Activated CD8-positive, alpha-beta memory T cell treated with anti-CD3 and anti-CD28 coated beads for 24 hours (primary cell): ENCODE data around the gene SMAP1.

Source experiments
- DNase-seq: peaks from one replicate; pipeline ENCODE4 v3.0.0-alpha.2; 2020

Gene SMAP1

GRCh38 chr6:70667711-70668498, at the start of gene SMAP1:
Gene SMAP1, plus strand, starts transcription at chr6:70667883. Its CDS starts 141 bp downstream, at chr6:70668024.
- DNase-seq, result peak; percentile 97

DNA sequence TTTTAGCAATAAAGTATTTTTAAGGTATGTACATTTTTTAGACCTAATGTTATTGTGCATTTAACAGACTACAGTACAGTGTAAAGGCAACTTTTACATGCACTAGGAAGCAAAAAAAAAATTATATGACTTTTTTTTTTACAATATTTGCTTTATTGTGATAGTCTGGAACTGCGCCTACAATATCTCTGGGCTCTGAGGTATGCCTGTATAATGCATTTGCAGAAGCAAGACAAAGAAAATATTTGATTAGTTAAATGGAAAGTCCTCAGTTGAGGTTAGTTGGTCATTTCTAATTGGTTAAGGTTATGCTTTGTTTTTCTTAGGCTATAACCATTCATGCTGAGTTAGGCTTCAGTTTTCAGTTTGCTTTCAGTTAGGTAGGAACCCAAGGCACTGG, 46.9 kb upstream of the SMAP1 start:
- DNase-seq, result no peak

GRCh38 chr6:70622461-70622860, 45.2 kb upstream of the SMAP1 start:
- DNase-seq, result no peak

GRCh38 chr6:70625436-70625835, 42.2 kb upstream of the SMAP1 start:
- DNase-seq, result no peak

- DNase-seq, result no peak
Measured at GRCh38 chr6:70627500-70628254, 40.0 kb upstream of the SMAP1 start.

DNA sequence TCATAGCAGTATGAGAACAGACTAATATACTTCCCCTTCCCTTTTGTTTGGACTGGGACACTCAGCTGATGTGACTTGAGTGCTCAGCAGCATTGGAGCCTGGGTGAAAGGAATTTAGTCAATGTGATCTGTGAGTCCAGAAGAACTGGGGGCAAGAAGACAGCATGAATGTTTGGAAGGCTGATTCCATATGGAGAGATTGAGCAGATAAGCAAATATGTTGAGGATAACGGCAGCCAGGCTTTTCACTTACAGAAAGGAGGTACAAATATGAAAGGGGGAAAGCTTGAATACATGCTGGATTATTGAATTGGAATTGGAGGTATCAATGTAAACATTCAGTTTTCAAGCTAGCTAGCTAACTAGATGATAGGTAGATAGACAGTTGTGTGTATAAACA, 37.8 kb upstream of the SMAP1 start:
- no peak for DNase-seq

GRCh38 chr6:70633870-70634269, 33.8 kb upstream of the SMAP1 start:
- DNase-seq, result no peak

DNA sequence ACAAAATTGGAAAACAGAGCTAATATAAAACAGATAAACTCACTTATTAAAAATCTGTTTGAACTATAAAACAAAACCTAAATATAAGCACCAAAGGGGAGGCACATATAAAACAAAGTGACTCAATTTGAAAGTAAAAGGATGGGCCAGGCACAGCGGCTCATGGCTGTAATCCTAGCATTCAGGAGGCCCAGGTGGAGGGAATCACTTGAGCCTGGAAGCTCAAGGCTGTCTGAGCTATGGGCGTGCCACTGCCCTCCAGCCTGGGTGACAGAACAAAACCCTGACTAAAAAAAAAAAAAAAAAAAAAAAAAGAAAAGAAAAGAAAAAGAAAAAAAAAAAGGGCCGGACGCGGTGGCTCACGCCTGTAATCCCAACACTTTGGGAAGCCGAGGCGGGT, 31.1 kb upstream of the SMAP1 start:
- DNase-seq, result no peak

- no peak for DNase-seq
Measured at GRCh38 chr6:70638468-70638867, 29.2 kb upstream of the SMAP1 start.

DNA sequence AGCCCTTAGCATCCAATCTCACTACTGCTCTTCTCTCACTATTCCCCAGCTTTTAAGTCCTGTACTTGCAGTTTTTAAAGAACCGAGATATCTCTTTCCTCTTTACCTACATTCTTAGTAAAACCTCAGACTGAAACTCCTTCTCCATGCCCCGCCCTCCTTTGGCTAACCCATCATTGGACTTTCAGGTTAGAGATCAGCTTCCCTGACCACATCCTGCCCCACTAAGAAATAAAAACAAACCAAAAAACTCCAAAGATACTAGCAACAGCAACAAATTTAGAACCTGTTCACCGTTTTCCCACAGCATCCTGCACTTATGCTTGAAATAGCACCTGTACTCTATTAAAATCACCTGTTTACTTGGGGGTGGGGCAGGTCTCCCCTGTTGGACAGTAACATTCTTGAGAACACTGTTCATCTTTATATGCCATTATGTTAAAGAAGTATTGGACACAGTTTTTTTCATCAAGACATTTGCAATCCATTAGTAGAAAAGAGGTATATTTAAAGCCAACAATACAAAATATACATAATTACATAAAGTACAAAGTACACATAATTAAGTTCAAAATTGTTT, 16.3 kb upstream of the SMAP1 start:
- peak; percentile 62 for DNase-seq

DNA sequence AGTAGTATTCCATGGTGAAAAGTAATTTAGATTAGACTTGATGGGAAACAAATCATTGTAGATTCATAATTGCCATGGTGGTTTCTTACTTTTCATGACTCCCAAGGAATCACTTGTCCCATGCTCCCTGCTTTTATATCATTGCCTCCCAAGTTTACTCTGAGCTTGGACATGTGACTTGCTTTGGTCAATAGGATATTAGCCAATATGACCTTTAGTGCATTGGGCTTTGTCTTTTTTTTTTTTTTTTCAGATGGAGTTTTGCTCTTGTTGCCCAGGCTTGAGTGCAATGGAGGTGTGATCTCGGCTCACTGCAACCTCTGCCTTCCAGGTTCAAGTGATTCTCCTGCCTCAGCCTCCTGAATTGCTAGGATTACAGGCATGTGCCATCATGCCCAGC, 15.5 kb upstream of the SMAP1 start:
- DNase-seq, result no peak

- DNase-seq, result no peak
Measured at GRCh38 chr6:70657706-70658105, 10.0 kb upstream of the SMAP1 start.

- no peak for DNase-seq
Measured at GRCh38 chr6:70663881-70664466, 3.7 kb upstream of the SMAP1 start.

DNA sequence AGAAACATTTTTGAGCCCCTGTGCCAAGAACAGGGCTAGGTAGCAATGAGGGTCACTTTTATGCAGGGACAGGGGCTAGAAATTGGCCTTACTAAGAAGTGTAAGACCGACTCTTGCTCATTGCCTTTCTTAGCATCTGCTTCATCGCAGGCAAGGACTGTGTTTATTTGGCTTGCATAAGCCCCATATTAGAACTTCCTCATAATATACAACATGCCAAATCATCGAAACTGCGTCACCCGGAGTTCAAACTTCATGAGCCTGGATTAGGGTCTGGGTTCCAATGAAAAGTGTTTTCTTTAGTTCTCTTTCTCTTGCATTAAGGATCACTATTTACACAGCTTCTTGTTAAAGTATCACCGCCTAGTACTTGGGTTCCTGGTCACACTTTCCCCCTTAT, 977 bp upstream of the SMAP1 start:
- DNase-seq, result no peak

- DNase-seq, result no peak
Measured at GRCh38 chr6:70667256-70667710, 400 bp upstream of the SMAP1 start.

- no peak for DNase-seq
Measured at GRCh38 chr6:70668499-70668812, 773 bp downstream of the SMAP1 start.

GRCh38 chr6:70669133-70669532, 1.4 kb downstream of the SMAP1 start:
- DNase-seq, result no peak

- DNase-seq, result no peak
Measured at GRCh38 chr6:70672549-70672948, 4.9 kb downstream of the SMAP1 start.

DNA sequence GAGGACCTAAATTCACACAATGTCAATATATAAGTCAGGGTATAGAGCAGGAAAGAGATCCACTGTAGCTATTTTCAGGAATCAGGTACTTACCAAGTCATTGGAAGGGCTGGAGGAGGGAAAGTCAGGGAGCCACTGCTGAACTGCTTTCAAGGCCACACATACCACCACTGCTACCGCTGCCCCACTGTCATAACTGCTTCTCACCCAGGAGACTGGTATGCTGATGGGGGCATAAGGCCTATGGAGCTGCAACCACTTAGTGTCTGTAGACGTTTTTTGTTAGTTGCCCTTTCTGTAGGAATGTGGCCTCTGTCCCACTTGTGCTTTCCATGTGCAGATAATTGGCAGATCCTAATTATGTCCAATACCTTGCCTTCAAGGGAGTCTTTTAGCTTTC, 5.4 kb downstream of the SMAP1 start:
- DNase-seq, result no peak

DNA sequence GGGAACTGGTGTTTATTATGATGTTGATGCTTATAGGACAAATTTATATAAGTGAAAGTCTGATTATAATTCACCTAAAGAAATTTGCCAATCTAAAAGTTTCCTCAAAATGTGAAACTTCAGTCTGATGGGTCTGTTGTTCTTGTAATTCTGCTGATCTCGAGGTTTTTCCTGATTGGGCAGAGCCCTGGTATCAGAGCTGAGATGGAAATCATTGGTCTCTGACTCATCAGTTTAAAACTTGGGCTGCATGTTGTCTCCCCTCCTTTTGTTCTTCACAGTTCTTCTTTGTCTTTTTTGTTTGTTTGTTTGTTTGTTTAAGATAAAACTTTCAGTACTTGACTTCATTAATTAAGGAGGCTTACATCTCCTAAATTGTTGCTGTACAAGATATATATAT, 5.9 kb downstream of the SMAP1 start:
- DNase-seq, result no peak

GRCh38 chr6:70675822-70676221, 8.1 kb downstream of the SMAP1 start:
- DNase-seq, result no peak

- no peak for DNase-seq
Measured at GRCh38 chr6:70676821-70677220, 9.1 kb downstream of the SMAP1 start.

DNA sequence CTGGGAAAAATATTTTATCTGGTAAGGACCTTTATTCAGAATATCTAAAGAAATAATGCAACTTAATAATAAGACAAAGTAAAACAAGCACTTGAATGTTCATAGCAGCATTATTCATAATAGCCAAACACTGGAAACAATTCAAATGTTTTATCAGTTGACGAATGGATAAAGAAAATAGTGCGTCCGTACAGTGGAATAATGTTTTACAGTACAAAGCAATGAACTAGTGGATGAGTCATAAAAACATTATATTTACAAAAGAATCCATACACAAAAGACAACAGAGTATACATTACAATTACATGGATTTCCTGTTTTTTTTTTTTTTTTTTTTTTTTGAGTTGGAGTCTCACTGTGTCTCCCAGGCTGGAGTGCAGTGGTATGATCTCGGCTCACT, 12.7 kb downstream of the SMAP1 start:
- no peak for DNase-seq
